Gastrocnemius medialis (tissue), 4 donors: ENCODE measurements around the gene STX8. TPM values are rescaled to one million over a fixed set of nuclear protein-coding genes. Genes with fewer than 3 reads are reported as not detected.
"Not testable (repeated sequence)": the region's sequence is repeated elsewhere in the genome, so short reads cannot be mapped to it uniquely, and the experiment has no call there.

Experiments
- ATAC-seq, 2 donors: fragments of 150-250 bp; one replicate each; pipeline ENCODE4 v1.9.1; 2016
- DNase-seq, 2 donors: peaks; one replicate each; pipeline ENCODE4 v3.0.0-alpha.2; 2019
- H3K27ac ChIP-seq, 4 donors: fragments of 200-600 bp; sonication (generic); 1 replicate in 1 of 4; 2 replicates in 3 of 4; pipeline ENCODE4 v1.5.1; 2016 to 2018; ENCODE audit warnings: mild to moderate bottlenecking in 2 of 4, moderate library complexity in 1 of 4
- H3K27me3 ChIP-seq, 3 donors: fragments of 200-600 bp; sonication (generic) in 2 of 3; 1 replicate in 1 of 3; 2 replicates in 2 of 3; pipeline versions ENCODE4 v1.5.1 to v1.6.0; 2016 to 2019; ENCODE audit warnings: mild to moderate bottlenecking in 1 of 3, moderate library complexity in 1 of 3
- H3K36me3 ChIP-seq, 2 donors: fragments of 200-600 bp; sonication (generic) in 1 of 2; one replicate each; pipeline ENCODE4 v1.5.1; 2017 to 2018
- H3K4me1 ChIP-seq, 2 donors: fragments of 200-600 bp; sonication (generic) in 1 of 2; one replicate each; pipeline ENCODE4 v1.5.1; 2016 to 2017; ENCODE audit warnings: mild to moderate bottlenecking in 2 of 2
- H3K4me3 ChIP-seq, 4 donors: fragments of 200-600 bp; sonication (generic) in 3 of 4; 1 replicate in 1 of 4; 2 replicates in 3 of 4; pipeline ENCODE4 v1.5.1; 2016 to 2019; ENCODE audit warnings: mild to moderate bottlenecking in 2 of 4
- H3K9me3 ChIP-seq, 3 donors: fragments of 200-600 bp; sonication (generic) in 2 of 3; 1 replicate in 1 of 3; 2 replicates in 2 of 3; pipeline ENCODE4 v1.5.1; 2016 to 2019
- POLR2A ChIP-seq, 2 donors: fragments of 450-650 bp; IDR thresholded peaks; one replicate each; pipeline ENCODE4 v1.6.1; 2017; ENCODE audit warnings: antibody characterized with exemption in 2 of 2, mild to moderate bottlenecking in 2 of 2, moderate library complexity in 2 of 2
- in situ Hi-C, 4 donors: fragments of 200-750 bp; cut with MboI; loops; one replicate each; pipeline versions ENCODE4 v1.15.0 to v1.8.0; 2017; ENCODE audit warnings: low sequenced_read_pairs in 4 of 4
- intact Hi-C: fragments of 100-400 bp; cut with DNase I; formaldehyde crosslinking; loops from one replicate; pipeline ENCODE4 v1.15.1; 2023; ENCODE audit warnings: low total_unique reads
- total RNA-seq, 4 donors: library from RNA; depleted of rRNA; stranded (reverse); fragments of >200 nt; gene quantifications; one replicate each; pipeline versions ENCODE4 v1.1.0 to v1.2.3, GENCODE V29; 2016
- TF ChIP-seq, protein P1 (sequence below), 5 experiments: fragments of 450-650 bp in 3 of 5; fragments of 200-600 bp in 2 of 5; sonication (generic) in 2 of 5; IDR thresholded peaks in 4 of 5; conservative IDR thresholded peaks in 1 of 5; 1 replicate in 4 of 5; 2 replicates in 1 of 5; pipeline ENCODE4 v1.5.1; 2016 to 2019; ENCODE audit warnings: antibody characterized with exemption in 5 of 5, mild to moderate bottlenecking in 3 of 5, moderate library complexity in 3 of 5

The STX8 gene
- total RNA-seq, 4 donors from 2014 or later, result 39.1 to 67.7 (median 58.2) TPM

DNA sequence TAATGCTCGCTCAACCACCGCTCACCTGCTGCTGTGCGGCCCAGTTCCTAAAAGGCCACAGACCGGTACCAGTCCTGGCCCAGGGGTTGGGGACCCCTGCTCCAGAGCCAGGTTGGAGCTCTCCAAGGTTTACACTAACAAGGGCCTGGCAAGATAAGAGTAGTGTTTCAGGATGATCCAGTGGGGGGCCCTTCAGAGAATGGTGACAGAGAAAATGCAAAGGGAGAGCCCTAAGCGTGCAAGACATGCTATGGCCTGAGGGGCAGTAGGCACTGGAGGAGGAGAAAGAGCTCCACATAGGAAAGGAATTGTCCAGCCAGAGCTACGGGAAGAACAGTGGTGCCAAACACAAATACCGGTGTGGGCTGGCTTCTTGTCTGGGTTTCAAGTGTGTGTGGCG lies 233.4 kb downstream of the STX8 start:
- in situ Hi-C loops, result no loop called here

DNA sequence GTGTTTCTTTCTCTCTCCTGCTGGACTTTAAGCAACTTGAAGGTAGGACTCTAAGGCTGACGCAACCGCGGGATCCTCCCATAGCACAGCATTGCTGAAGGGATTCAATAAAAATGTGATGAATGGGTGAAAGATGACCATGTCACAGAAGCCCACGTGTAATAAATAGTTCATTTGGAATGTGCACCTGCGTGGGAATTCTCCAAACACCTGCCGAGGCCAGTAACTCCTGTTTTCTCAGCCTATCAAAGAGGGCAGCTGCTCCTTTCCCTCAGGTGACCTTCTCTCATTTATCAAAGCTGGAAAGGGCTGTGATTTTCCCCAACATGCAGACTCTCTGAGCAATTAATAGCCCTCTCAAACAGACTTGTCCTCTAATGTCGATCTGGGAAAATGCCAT lies 235.7 kb downstream of the STX8 start:
- Histone ChIP-seq H3K4me3 (no peak overlapping the region), H3K27ac (no peak overlapping the region), H3K27me3 (no peaks in the 10 kb centered on the region), H3K36me3 (no peaks in the 10 kb centered on the region), H3K4me1 (no peaks in the 10 kb centered on the region), H3K9me3 (peaks cover 0 to 3% (median 0%) of the 10 kb centered on the region in 3 donors)
- DNase-seq (no peak), ATAC-seq (no peak)
- no peak for TF ChIP-seq POLR2A (IDR thresholded peaks at IDR 0.05)
- TF ChIP-seq, protein P1, sequence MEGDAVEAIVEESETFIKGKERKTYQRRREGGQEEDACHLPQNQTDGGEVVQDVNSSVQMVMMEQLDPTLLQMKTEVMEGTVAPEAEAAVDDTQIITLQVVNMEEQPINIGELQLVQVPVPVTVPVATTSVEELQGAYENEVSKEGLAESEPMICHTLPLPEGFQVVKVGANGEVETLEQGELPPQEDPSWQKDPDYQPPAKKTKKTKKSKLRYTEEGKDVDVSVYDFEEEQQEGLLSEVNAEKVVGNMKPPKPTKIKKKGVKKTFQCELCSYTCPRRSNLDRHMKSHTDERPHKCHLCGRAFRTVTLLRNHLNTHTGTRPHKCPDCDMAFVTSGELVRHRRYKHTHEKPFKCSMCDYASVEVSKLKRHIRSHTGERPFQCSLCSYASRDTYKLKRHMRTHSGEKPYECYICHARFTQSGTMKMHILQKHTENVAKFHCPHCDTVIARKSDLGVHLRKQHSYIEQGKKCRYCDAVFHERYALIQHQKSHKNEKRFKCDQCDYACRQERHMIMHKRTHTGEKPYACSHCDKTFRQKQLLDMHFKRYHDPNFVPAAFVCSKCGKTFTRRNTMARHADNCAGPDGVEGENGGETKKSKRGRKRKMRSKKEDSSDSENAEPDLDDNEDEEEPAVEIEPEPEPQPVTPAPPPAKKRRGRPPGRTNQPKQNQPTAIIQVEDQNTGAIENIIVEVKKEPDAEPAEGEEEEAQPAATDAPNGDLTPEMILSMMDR (IDR thresholded peaks at IDR 0.05 in 4 of 5, conservative IDR thresholded peaks at IDR 0.05 in 1 of 5), result no peak
- in situ Hi-C loops (no loop called here), intact Hi-C loops (no loop called here)

More for the DNA sequence above, 233.4 kb downstream of the STX8 start:
- H3K27me3 ChIP-seq, result no peaks in the 10 kb centered on the region
- no peaks in the 10 kb centered on the region for H3K4me1 ChIP-seq
- DNase-seq, result no peak
- no peaks in the 10 kb centered on the region for H3K36me3 ChIP-seq
- no peak overlapping the region for H3K4me3 ChIP-seq
- H3K27ac ChIP-seq, result no peak overlapping the region
- H3K9me3 ChIP-seq, result no peaks in the 10 kb centered on the region
- no peak for ATAC-seq
- TF ChIP-seq, protein P1 (IDR thresholded peaks at IDR 0.05 in 4 of 5, conservative IDR thresholded peaks at IDR 0.05 in 1 of 5), result no peak
- no peak for TF ChIP-seq POLR2A (IDR thresholded peaks at IDR 0.05)
- intact Hi-C loops, result no loop called here

DNA sequence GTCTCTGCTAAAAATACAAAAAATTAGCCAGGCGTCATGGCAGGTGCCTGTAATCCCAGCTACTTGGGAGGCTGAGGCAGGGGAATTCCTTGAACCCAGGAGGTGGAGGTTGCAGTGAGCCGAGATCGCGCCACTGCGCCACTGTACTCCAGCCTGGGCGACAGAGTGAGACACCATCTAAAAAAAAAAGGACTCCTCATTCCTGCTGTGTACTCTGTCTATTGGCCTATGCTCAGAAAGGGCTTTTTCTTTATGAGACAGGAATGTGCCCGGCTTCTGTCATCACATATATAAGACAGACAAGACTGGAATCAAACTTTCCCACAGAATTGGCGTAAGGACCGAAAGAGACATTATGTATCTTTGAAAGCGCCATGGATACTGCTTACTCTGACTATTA lies 236.1 kb downstream of the STX8 start:
- H3K27me3 ChIP-seq, DNase-seq, ATAC-seq, H3K27ac ChIP-seq, H3K36me3 ChIP-seq, in situ Hi-C loops, H3K9me3 ChIP-seq, H3K4me3 ChIP-seq, intact Hi-C loops, H3K4me1 ChIP-seq: not testable (repeated sequence)

DNA sequence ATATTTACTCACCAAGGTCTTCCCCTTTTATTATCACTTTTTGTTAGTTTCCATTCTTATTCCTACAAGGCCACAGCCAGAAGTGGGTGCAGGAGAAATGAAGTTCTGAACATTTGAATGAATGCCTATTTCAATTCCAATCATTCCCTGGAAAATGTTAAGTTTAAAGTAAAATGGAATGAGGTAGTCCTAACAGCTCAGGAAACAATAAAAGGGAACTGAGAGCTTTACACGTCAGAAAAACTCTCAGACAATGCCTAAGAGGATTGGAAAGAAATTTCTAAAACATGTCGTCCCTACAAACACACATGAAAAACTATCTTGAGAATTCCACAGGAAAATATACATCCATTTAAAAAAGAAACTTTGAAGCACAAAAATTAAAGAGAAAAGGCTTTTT lies 238.8 kb downstream of the STX8 start:
- in situ Hi-C loops (no loop called here), intact Hi-C loops (no loop called here)
- TF ChIP-seq, protein P1 (IDR thresholded peaks at IDR 0.05 in 4 of 5, conservative IDR thresholded peaks at IDR 0.05 in 1 of 5), result no peak
- no peak for TF ChIP-seq POLR2A (IDR thresholded peaks at IDR 0.05)
- Histone ChIP-seq H3K4me3 (no peak overlapping the region), H3K9me3 (peaks cover 0 to 3% (median 0%) of the 10 kb centered on the region in 3 donors), H3K4me1 (peaks cover 6 to 8% of the 10 kb centered on the region in 2 donors), H3K27me3 (no peaks in the 10 kb centered on the region), H3K27ac (no peak overlapping the region), H3K36me3 (no peaks in the 10 kb centered on the region)
- ATAC-seq (no peak), DNase-seq (no peak)

DNA sequence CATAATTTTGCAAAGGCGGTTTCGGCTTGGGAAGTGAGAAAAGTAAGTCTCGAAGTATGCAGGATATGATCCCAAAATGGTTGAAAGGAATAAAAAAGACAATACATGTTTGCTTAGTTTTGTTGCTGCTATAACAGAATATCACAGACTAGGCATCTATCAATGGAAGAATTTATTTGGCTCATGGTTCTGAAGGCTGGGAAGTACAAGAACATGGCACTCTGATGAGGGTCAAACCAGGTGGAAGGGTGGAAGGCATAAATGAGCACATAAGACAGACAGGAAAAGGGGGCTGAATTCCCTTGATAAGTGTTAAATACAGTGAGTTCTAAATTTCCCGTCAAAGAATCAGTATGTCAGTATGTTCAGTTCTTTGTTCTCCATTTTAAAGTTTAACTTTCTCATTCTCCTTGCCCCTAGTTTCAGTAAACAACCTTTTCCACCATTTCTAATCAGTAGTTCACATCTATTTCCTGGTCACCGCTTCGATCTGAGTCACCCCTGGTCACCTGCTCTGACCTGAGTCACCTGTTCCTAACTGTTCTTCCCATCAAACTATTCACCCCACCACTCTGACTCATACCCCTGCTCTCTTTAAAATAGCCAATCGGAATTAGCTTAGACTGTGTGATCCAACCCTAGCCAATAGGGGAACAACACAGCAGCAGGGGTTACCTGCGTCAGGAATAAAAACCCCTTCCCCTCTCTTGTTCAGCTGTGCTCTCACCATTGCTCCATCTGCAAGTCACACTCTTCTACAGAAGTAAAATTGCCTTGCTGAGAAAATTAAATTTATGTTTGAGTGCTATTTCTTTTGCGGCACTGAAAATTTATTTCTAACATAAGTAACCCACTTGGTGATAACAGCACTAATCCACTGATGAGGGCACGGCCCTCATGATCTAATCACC lies 240.8 kb downstream of the STX8 start:
- in situ Hi-C loops, result no loop called here
- no peak for ATAC-seq
- peaks cover 0 to 3% (median 0%) of the 10 kb centered on the region in 3 donors for H3K9me3 ChIP-seq

More for the DNA sequence above, 240.8 kb downstream of the STX8 start:
- peaks cover 6 to 14% of the 10 kb centered on the region in 2 donors for H3K4me1 ChIP-seq
- H3K27me3 ChIP-seq, result no peaks in the 10 kb centered on the region
- no peaks in the 10 kb centered on the region for H3K36me3 ChIP-seq
- no peak for DNase-seq
- H3K4me3 ChIP-seq, result no peak overlapping the region
- no peak for TF ChIP-seq POLR2A (IDR thresholded peaks at IDR 0.05)
- TF ChIP-seq, protein P1 (IDR thresholded peaks at IDR 0.05 in 4 of 5, conservative IDR thresholded peaks at IDR 0.05 in 1 of 5), result no peak
- intact Hi-C loops, result no loop called here
- no peak overlapping the region for H3K27ac ChIP-seq
